ENCODE results near the gene ZNF75A.

- no peak for TF ChIP-seq CTCF (optimal IDR thresholded peaks at IDR 0.05 in 1 of 3, IDR thresholded peaks at IDR 0.05 in 1 of 3, conservative IDR thresholded peaks at IDR 0.05 in 1 of 3; ENCODE audit: extremely low read depth in 1 of 3, insufficient read depth in 2 of 3, low read length in 3 of 3)
- no peak for TF ChIP-seq EZH2 (IDR thresholded peaks at IDR 0.05; ENCODE audit: low read length)
Measured at GRCh38 chr16:3276679-3277078, 28.6 kb upstream of the ZNF75A start.

Data from keratinocyte (primary cell).